COLO829 (cell line): Measurements from ENCODE around the gene GRIK4.

Experiments
- DNase-seq: peaks from one replicate; pipeline ENCODE4 v3.0.0; 2012; ENCODE audit warnings: low spot score

Gene GRIK4

GRCh38 chr11:120525261-120526171 is 14.0 kb downstream of the GRIK4 start:
- DNase-seq = no peak

- DNase-seq = no peak
Observed at GRCh38 chr11:120526241-120526640, 14.7 kb downstream of the GRIK4 start.

GRCh38 chr11:120527111-120527761 is 15.7 kb downstream of the GRIK4 start:
- DNase-seq = no peak

- DNase-seq = no peak
Observed at GRCh38 chr11:120528749-120529148, 17.2 kb downstream of the GRIK4 start.

GRCh38 chr11:120529214-120529613 is 17.7 kb downstream of the GRIK4 start:
- no peak for DNase-seq

GRCh38 chr11:120529911-120530310 is 18.4 kb downstream of the GRIK4 start:
- DNase-seq = no peak

- no peak for DNase-seq
Observed at GRCh38 chr11:120532082-120532831, 20.7 kb downstream of the GRIK4 start.

- DNase-seq = no peak
Observed at GRCh38 chr11:120532832-120533196, 21.3 kb downstream of the GRIK4 start.

- no peak for DNase-seq
Observed at GRCh38 chr11:120536091-120536796, 24.7 kb downstream of the GRIK4 start.

GRCh38 chr11:120536797-120537169 is 25.2 kb downstream of the GRIK4 start:
- DNase-seq = no peak

- DNase-seq = no peak
Observed at GRCh38 chr11:120537996-120538395, 26.4 kb downstream of the GRIK4 start.

GRCh38 chr11:120538707-120539106 is 27.2 kb downstream of the GRIK4 start:
- no peak for DNase-seq

GRCh38 chr11:120539667-120540369 is 28.3 kb downstream of the GRIK4 start:
- DNase-seq = no peak

- DNase-seq = no peak
Observed at GRCh38 chr11:120540744-120541465, 29.4 kb downstream of the GRIK4 start.

GRCh38 chr11:120543521-120544215 is 32.1 kb downstream of the GRIK4 start:
- no peak for DNase-seq

- no peak for DNase-seq
Observed at GRCh38 chr11:120545813-120546212, 34.3 kb downstream of the GRIK4 start.

GRCh38 chr11:120546312-120547205 is 35.0 kb downstream of the GRIK4 start:
- peak; percentile 45 for DNase-seq

- no peak for DNase-seq
Observed at GRCh38 chr11:120547316-120547715, 35.8 kb downstream of the GRIK4 start.
